Measurements from ENCODE around the gene GM2A.

Gene GM2A

DNA sequence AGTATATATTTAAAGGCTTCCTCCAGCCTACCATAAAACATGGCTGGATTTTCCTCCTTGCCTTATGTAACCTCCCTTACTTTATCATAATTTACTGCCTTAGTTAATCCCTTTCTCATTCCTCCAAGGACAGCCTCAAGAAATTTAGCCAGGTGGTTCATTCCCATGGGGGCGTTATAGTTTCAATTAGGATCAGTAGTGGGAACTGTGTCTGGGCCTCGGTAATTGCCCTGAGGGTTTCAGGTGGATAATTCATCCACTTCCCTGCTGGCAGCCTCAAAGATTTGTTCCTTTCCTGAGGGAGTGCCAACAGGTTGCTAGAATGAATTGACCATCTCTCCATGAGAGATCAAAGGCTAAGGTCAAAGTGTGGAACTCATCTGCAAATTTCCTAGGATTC is 4.3 kb upstream of the GM2A start:
- Histone ChIP-seq H3K79me2 (ENCODE audit: insufficient read depth, low read length) (peaks cover 7% of the 10 kb centered on the region), H3K27me3 (ENCODE audit: low read length) (no peaks in the 10 kb centered on the region)

GRCh38 chr5:151249281-151249680 is 3.7 kb upstream of the GM2A start:
- H4K20me1 ChIP-seq (ENCODE audit: low read depth, low read length) = no peaks in the 10 kb centered on the region; the same call in 1 of the 2 replicates
- no peaks in the 10 kb centered on the region for H3K9me3 ChIP-seq (ENCODE audit: insufficient read depth, low read length)
- H3K4me3 ChIP-seq (ENCODE audit: insufficient read depth, low read length, poor library complexity, severe bottlenecking) = no peak overlapping the region
- H3K79me2 ChIP-seq (ENCODE audit: insufficient read depth, low read length) = peaks cover 13% of the 10 kb centered on the region
- no peak for TF ChIP-seq EZH2phosphoT487 (conservative IDR thresholded peaks at IDR 0.05; ENCODE audit: low read length)
- H2AFZ ChIP-seq (ENCODE audit: low read depth, low read length, severe bottlenecking) = no peak overlapping the region
- no peak overlapping the region for H3K9ac ChIP-seq (ENCODE audit: low read length)
- peaks cover 6% of the 10 kb centered on the region; the same call in 1 of the 2 replicates for H3F3A ChIP-seq (ENCODE audit: insufficient read depth)
- H3K27me3 ChIP-seq (ENCODE audit: low read length) = no peaks in the 10 kb centered on the region
- no peak overlapping the region for H3K4me2 ChIP-seq (ENCODE audit: low read depth, low read length, poor library complexity, severe bottlenecking)
- H3K27ac ChIP-seq (ENCODE audit: low read depth, low read length) = no peak overlapping the region
- H3K36me3 ChIP-seq (ENCODE audit: low read length) = no peaks in the 10 kb centered on the region
- H3K9me2 ChIP-seq (replicated peaks; ENCODE audit: insufficient read depth, low read length) = no peaks in the 10 kb centered on the region

More for the DNA sequence above, 4.3 kb upstream of the GM2A start:
- H3K9ac ChIP-seq (ENCODE audit: low read length) = no peak overlapping the region
- TF ChIP-seq, protein P1, sequence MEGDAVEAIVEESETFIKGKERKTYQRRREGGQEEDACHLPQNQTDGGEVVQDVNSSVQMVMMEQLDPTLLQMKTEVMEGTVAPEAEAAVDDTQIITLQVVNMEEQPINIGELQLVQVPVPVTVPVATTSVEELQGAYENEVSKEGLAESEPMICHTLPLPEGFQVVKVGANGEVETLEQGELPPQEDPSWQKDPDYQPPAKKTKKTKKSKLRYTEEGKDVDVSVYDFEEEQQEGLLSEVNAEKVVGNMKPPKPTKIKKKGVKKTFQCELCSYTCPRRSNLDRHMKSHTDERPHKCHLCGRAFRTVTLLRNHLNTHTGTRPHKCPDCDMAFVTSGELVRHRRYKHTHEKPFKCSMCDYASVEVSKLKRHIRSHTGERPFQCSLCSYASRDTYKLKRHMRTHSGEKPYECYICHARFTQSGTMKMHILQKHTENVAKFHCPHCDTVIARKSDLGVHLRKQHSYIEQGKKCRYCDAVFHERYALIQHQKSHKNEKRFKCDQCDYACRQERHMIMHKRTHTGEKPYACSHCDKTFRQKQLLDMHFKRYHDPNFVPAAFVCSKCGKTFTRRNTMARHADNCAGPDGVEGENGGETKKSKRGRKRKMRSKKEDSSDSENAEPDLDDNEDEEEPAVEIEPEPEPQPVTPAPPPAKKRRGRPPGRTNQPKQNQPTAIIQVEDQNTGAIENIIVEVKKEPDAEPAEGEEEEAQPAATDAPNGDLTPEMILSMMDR (IDR thresholded peaks at IDR 0.05; ENCODE audit: insufficient read depth, low read length, poor library complexity, severe bottlenecking) = no peak
- no peak for TF ChIP-seq EZH2phosphoT487 (conservative IDR thresholded peaks at IDR 0.05; ENCODE audit: low read length)
- no peak overlapping the region for H3K27ac ChIP-seq (ENCODE audit: low read depth, low read length)
- H3K36me3 ChIP-seq (ENCODE audit: low read length) = no peaks in the 10 kb centered on the region
- H3K4me2 ChIP-seq (ENCODE audit: low read depth, low read length, poor library complexity, severe bottlenecking) = no peak overlapping the region
- H3K9me3 ChIP-seq (ENCODE audit: insufficient read depth, low read length) = no peaks in the 10 kb centered on the region
- no peaks in the 10 kb centered on the region for H3K9me2 ChIP-seq (replicated peaks; ENCODE audit: insufficient read depth, low read length)
- H4K20me1 ChIP-seq (ENCODE audit: low read depth, low read length) = no peaks in the 10 kb centered on the region; the same call in 1 of the 2 replicates
- H2AFZ ChIP-seq (ENCODE audit: low read depth, low read length, severe bottlenecking) = no peak overlapping the region
- peaks cover under 1% of the 10 kb centered on the region; the same call in 1 of the 2 replicates for H3F3A ChIP-seq (ENCODE audit: insufficient read depth)
- H3K4me3 ChIP-seq (ENCODE audit: insufficient read depth, low read length, poor library complexity, severe bottlenecking) = no peak overlapping the region

DNA sequence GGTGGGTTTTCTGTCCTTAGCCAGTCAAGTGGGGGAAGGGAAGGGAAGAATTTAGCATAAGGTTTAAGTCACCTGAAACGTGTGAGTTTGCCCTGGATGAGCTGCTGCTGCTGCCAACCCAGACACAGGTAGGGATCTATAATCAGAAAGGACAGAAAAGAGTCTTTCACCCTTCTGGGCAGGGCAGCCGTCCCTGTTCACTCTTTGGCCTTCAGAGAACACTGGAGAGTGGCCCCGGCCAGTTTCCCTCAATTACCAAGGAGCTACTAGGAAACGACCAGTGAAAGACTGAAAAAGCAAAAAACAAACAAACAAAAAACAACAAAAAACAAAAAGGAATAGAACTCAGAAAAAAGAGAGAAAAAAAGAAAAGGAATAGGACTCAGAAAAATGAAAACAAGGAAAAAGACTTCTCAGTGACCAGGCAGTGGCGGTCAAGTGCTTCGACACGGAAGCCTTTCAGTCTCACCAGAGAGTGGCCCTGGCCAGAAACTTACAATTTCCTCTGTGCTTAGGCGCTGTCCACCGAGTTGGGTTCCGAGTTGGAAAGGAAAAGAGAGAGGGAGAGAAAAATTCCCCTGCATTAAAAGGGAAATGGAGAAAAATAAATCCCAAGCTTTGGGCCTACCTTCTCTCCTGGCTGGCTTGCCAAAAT is 2.5 kb upstream of the GM2A start:
- no peak overlapping the region for H3K9ac ChIP-seq (ENCODE audit: low read length)
- no peaks in the 10 kb centered on the region for H3K36me3 ChIP-seq (ENCODE audit: low read length)
- no peak overlapping the region for H2AFZ ChIP-seq (ENCODE audit: low read depth, low read length, severe bottlenecking)
- H3K27ac ChIP-seq (ENCODE audit: low read depth, low read length) = no peak overlapping the region
- no peaks in the 10 kb centered on the region for H3K9me2 ChIP-seq (replicated peaks; ENCODE audit: insufficient read depth, low read length)
- TF ChIP-seq, protein P1 (IDR thresholded peaks at IDR 0.05; ENCODE audit: insufficient read depth, low read length, poor library complexity, severe bottlenecking) = no peak
- TF ChIP-seq EZH2phosphoT487 (conservative IDR thresholded peaks at IDR 0.05; ENCODE audit: low read length) = no peak
- no peaks in the 10 kb centered on the region for H3K9me3 ChIP-seq (ENCODE audit: insufficient read depth, low read length)
- no peaks in the 10 kb centered on the region; the same call in 1 of the 2 replicates for H4K20me1 ChIP-seq (ENCODE audit: low read depth, low read length)
- no peaks in the 10 kb centered on the region for H3K27me3 ChIP-seq (ENCODE audit: low read length)
- H3K4me3 ChIP-seq (ENCODE audit: insufficient read depth, low read length, poor library complexity, severe bottlenecking) = no peak overlapping the region
- H3K79me2 ChIP-seq (ENCODE audit: insufficient read depth, low read length) = peaks cover 25% of the 10 kb centered on the region
- H3K4me2 ChIP-seq (ENCODE audit: low read depth, low read length, poor library complexity, severe bottlenecking) = no peak overlapping the region
- peaks cover 12% of the 10 kb centered on the region for H3F3A ChIP-seq (ENCODE audit: insufficient read depth)

DNA sequence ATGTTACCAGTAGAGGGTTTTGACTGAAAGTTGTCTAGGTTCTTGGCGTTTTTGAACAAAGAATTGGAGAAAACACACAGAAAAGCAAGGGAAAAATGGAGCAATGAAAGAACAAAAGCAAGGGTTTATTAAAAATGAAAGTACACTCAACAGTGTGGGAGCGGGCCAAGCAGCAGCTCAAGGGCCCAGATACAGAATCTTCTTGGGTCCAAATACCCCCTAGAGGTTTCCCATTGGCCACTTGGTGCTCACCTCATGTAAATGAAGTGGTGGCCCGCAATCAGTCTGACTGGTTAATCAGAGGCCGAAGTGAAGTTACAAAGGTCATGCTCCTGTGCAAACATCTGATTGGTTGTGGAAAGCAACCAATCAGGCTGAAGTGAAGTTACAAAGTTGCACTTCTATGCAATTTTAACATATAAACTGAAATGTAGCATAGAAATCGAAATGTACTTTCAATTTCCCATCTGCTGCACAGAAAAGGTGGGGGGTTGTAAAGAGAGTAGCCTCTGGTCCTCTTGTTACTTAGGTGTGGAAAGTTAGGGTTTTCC is 1.9 kb upstream of the GM2A start:
- Histone ChIP-seq H3K9me3 (ENCODE audit: insufficient read depth, low read length) (no peaks in the 10 kb centered on the region), H3K27ac (ENCODE audit: low read depth, low read length) (no peak overlapping the region), H3K36me3 (ENCODE audit: low read length) (no peaks in the 10 kb centered on the region), H3F3A (ENCODE audit: insufficient read depth) (peaks cover 14% of the 10 kb centered on the region), H3K27me3 (ENCODE audit: low read length) (no peaks in the 10 kb centered on the region), H3K4me2 (ENCODE audit: low read depth, low read length, poor library complexity, severe bottlenecking) (peak overlapping the region; percentile 93), H3K9ac (ENCODE audit: low read length) (peak overlapping the region; percentile 60), H4K20me1 (ENCODE audit: low read depth, low read length) (no peaks in the 10 kb centered on the region; the same call in 1 of the 2 replicates), H2AFZ (ENCODE audit: low read depth, low read length, severe bottlenecking) (no peak overlapping the region), H3K79me2 (ENCODE audit: insufficient read depth, low read length) (peaks cover 31% of the 10 kb centered on the region), H3K4me3 (ENCODE audit: insufficient read depth, low read length, poor library complexity, severe bottlenecking) (no peak overlapping the region), H3K9me2 (replicated peaks; ENCODE audit: insufficient read depth, low read length) (no peaks in the 10 kb centered on the region)
- TF ChIP-seq EZH2phosphoT487 (conservative IDR thresholded peaks at IDR 0.05; ENCODE audit: low read length) = no peak
- TF ChIP-seq, protein P1 (IDR thresholded peaks at IDR 0.05; ENCODE audit: insufficient read depth, low read length, poor library complexity, severe bottlenecking) = no peak
